ENCODE results near the gene MS4A7. TPM values are rescaled to one million over a fixed set of nuclear protein-coding genes. Genes with fewer than 3 reads are reported as not detected.
A peak's percentile ranks its signal among the peaks of the same experiment; 100 is the strongest.

The MS4A7 gene
- total and polyA plus RNA-seq, 2 donors (not counting 1 experiment from before 2014, with no cell fraction given), result not detected

GRCh38 chr11:60343094-60343704, 35.1 kb upstream of the MS4A7 start:
- Histone ChIP-seq H3K36me3 (ENCODE audit: control insufficient read depth, insufficient read depth, low read length) (no peaks in the 10 kb centered on the region), H3K79me2 (ENCODE audit: control insufficient read depth, insufficient read depth, low read length) (no peaks in the 10 kb centered on the region), H3K4me3 (replicated peaks in 1 of 4; ENCODE audit: control extremely low read depth in 1 of 4, insufficient read depth in 1 of 4, low read depth in 3 of 4, low read length in 4 of 4) (no peak overlapping the region), H3K27ac (ENCODE audit: insufficient read depth, low read length) (no peak overlapping the region), H3K9ac (ENCODE audit: insufficient read depth, low read length) (no peak overlapping the region), H3K27me3 (ENCODE audit: control insufficient read depth, insufficient read depth, low read length) (no peaks in the 10 kb centered on the region), H3K4me2 (ENCODE audit: extremely low read depth, insufficient read depth, low read length) (no peak overlapping the region), H4K20me1 (ENCODE audit: control insufficient read depth, extremely low read depth, insufficient read depth, low read length) (no peaks in the 10 kb centered on the region), H3K4me1 (ENCODE audit: control insufficient read depth, extremely low read depth, insufficient read depth, low read length) (no peaks in the 10 kb centered on the region), H2AFZ (ENCODE audit: low read length) (no peak overlapping the region), H3K9me3 (ENCODE audit: control insufficient read depth, insufficient read depth, low read depth, low read length) (no peaks in the 10 kb centered on the region)
- peak in 1 of 2 donors; percentile 0 for DNase-seq (ENCODE audit: low read depth in 2 of 2)
- peak; percentile 27 to 30 for TF ChIP-seq CTCF (conservative IDR thresholded peaks at IDR 0.05 in 1 of 2, IDR thresholded peaks at IDR 0.05 in 1 of 2; ENCODE audit: low read depth in 1 of 2, low read length in 2 of 2)
- no peak for TF ChIP-seq EZH2 (IDR thresholded peaks at IDR 0.05; ENCODE audit: low read length, missing control alignments)

DNA sequence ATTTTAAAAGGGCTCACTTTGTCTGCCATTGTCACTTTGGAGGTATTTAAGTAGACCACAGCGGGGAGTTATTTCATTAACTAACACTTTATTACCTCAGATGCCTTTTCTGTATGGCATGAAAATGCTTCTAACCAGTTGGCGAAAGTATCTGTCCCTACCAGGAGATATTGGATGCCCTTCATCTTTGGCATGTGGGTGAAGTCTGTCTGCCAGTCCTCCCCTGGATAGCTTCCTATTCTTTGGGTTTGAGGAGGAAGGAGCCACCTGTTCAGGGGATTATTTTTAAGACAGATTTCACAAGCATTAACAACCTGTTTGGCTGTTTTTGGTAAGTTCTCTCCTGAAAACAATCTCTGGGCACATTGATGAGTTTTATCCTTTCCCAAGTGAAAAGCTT, 34.2 kb upstream of the MS4A7 start:
- H3K79me2 ChIP-seq (ENCODE audit: control insufficient read depth, insufficient read depth, low read length), result no peaks in the 10 kb centered on the region
- no peak overlapping the region for H2AFZ ChIP-seq (ENCODE audit: low read length)
- H3K9ac ChIP-seq (ENCODE audit: insufficient read depth, low read length), result no peak overlapping the region

GRCh38 chr11:60345489-60345888, 32.8 kb upstream of the MS4A7 start:
- no peaks in the 10 kb centered on the region for H3K79me2 ChIP-seq (ENCODE audit: control insufficient read depth, insufficient read depth, low read length)
- H3K4me2 ChIP-seq (ENCODE audit: extremely low read depth, insufficient read depth, low read length), result no peak overlapping the region
- H2AFZ ChIP-seq (ENCODE audit: low read length), result no peak overlapping the region
- H3K9ac ChIP-seq (ENCODE audit: insufficient read depth, low read length), result no peak overlapping the region
- no peaks in the 10 kb centered on the region for H4K20me1 ChIP-seq (ENCODE audit: control insufficient read depth, extremely low read depth, insufficient read depth, low read length)
- no peak overlapping the region for H3K27ac ChIP-seq (ENCODE audit: insufficient read depth, low read length)
- H3K27me3 ChIP-seq (ENCODE audit: control insufficient read depth, insufficient read depth, low read length), result no peaks in the 10 kb centered on the region
- peak in 1 of 2 donors; percentile 4 for TF ChIP-seq CTCF (conservative IDR thresholded peaks at IDR 0.05 in 1 of 2, IDR thresholded peaks at IDR 0.05 in 1 of 2; ENCODE audit: low read depth in 1 of 2, low read length in 2 of 2)
- TF ChIP-seq EZH2 (IDR thresholded peaks at IDR 0.05; ENCODE audit: low read length, missing control alignments), result no peak
- H3K9me3 ChIP-seq (ENCODE audit: control insufficient read depth, insufficient read depth, low read depth, low read length), result no peaks in the 10 kb centered on the region
- H3K4me3 ChIP-seq (replicated peaks in 1 of 4; ENCODE audit: control extremely low read depth in 1 of 4, insufficient read depth in 1 of 4, low read depth in 3 of 4, low read length in 4 of 4), result no peak overlapping the region
- no peaks in the 10 kb centered on the region for H3K36me3 ChIP-seq (ENCODE audit: control insufficient read depth, insufficient read depth, low read length)
- H3K4me1 ChIP-seq (ENCODE audit: control insufficient read depth, extremely low read depth, insufficient read depth, low read length), result no peaks in the 10 kb centered on the region
- no peak for DNase-seq (ENCODE audit: low read depth in 2 of 2)

More for the DNA sequence above, 34.2 kb upstream of the MS4A7 start:
- DNase-seq (ENCODE audit: low read depth in 2 of 2), result no peak
- H3K27ac ChIP-seq (ENCODE audit: insufficient read depth, low read length), result no peak overlapping the region
- H3K4me1 ChIP-seq (ENCODE audit: control insufficient read depth, extremely low read depth, insufficient read depth, low read length), result no peaks in the 10 kb centered on the region
- H3K9me3 ChIP-seq (ENCODE audit: control insufficient read depth, insufficient read depth, low read depth, low read length), result no peaks in the 10 kb centered on the region
- no peak for TF ChIP-seq CTCF (conservative IDR thresholded peaks at IDR 0.05 in 1 of 2, IDR thresholded peaks at IDR 0.05 in 1 of 2; ENCODE audit: low read depth in 1 of 2, low read length in 2 of 2)
- no peak for TF ChIP-seq EZH2 (IDR thresholded peaks at IDR 0.05; ENCODE audit: low read length, missing control alignments)
- H3K4me3 ChIP-seq (replicated peaks in 1 of 4; ENCODE audit: control extremely low read depth in 1 of 4, insufficient read depth in 1 of 4, low read depth in 3 of 4, low read length in 4 of 4), result no peak overlapping the region
- no peaks in the 10 kb centered on the region for H3K36me3 ChIP-seq (ENCODE audit: control insufficient read depth, insufficient read depth, low read length)
- H3K27me3 ChIP-seq (ENCODE audit: control insufficient read depth, insufficient read depth, low read length), result no peaks in the 10 kb centered on the region
- no peak overlapping the region for H3K4me2 ChIP-seq (ENCODE audit: extremely low read depth, insufficient read depth, low read length)
- H4K20me1 ChIP-seq (ENCODE audit: control insufficient read depth, extremely low read depth, insufficient read depth, low read length), result no peaks in the 10 kb centered on the region
